NK-92 treated with Interleukin-12 subunit alpha and Interleukin-12 subunit beta, amount 100 ng/mL, for 24 hours (cell line): ENCODE data around the gene PIEZO2.

ENCODE experiments used
- DNase-seq: peaks from one replicate; lab custom pipeline; 2025; lab: John Stamatoyannopoulos, UW

Gene PIEZO2

GRCh38 chr18:11025671-11026070 lies 123.7 kb downstream of the PIEZO2 start:
- DNase-seq, result no peak

GRCh38 chr18:11024928-11025669 lies 124.3 kb downstream of the PIEZO2 start:
- DNase-seq, result no peak

GRCh38 chr18:11021477-11021876 lies 127.9 kb downstream of the PIEZO2 start:
- no peak for DNase-seq

GRCh38 chr18:11020877-11021414 lies 128.4 kb downstream of the PIEZO2 start:
- DNase-seq, result no peak

- DNase-seq, result no peak
Observed at GRCh38 chr18:11020161-11020853, 129.1 kb downstream of the PIEZO2 start.

GRCh38 chr18:11019295-11020105 lies 129.9 kb downstream of the PIEZO2 start:
- DNase-seq, result no peak

- no peak for DNase-seq
Observed at GRCh38 chr18:11009869-11010268, 139.5 kb downstream of the PIEZO2 start.

GRCh38 chr18:11009147-11009546 lies 140.2 kb downstream of the PIEZO2 start:
- DNase-seq, result no peak

- no peak for DNase-seq
Observed at GRCh38 chr18:11008505-11008904, 140.9 kb downstream of the PIEZO2 start.

- DNase-seq, result no peak
Observed at GRCh38 chr18:11005528-11005927, 143.8 kb downstream of the PIEZO2 start.

GRCh38 chr18:11004951-11005350 lies 144.4 kb downstream of the PIEZO2 start:
- DNase-seq, result no peak

GRCh38 chr18:11004294-11004693 lies 145.1 kb downstream of the PIEZO2 start:
- DNase-seq, result no peak

- no peak for DNase-seq
Observed at GRCh38 chr18:11002796-11003195, 146.6 kb downstream of the PIEZO2 start.

GRCh38 chr18:11002277-11002676 lies 147.1 kb downstream of the PIEZO2 start:
- DNase-seq, result no peak

- no peak for DNase-seq
Observed at GRCh38 chr18:11000071-11000470, 149.3 kb downstream of the PIEZO2 start.

- DNase-seq, result no peak
Observed at GRCh38 chr18:10997885-10998284, 151.5 kb downstream of the PIEZO2 start.

GRCh38 chr18:10995550-10995949 lies 153.8 kb downstream of the PIEZO2 start:
- no peak for DNase-seq

- no peak for DNase-seq
Observed at GRCh38 chr18:10989486-10989885, 159.9 kb downstream of the PIEZO2 start.

- no peak for DNase-seq
Observed at GRCh38 chr18:10985689-10986088, 163.7 kb downstream of the PIEZO2 start.

GRCh38 chr18:10979411-10979810 lies 170.0 kb downstream of the PIEZO2 start:
- no peak for DNase-seq

- no peak for DNase-seq
Observed at GRCh38 chr18:10977042-10977441, 172.3 kb downstream of the PIEZO2 start.

- no peak for DNase-seq
Observed at GRCh38 chr18:10973567-10974203, 175.7 kb downstream of the PIEZO2 start.
